C4-2B (cell line): ENCODE data around the gene CYP27A1.

ENCODE experiments used
- H3K27ac ChIP-seq: fragments of 450-650 bp; 2 replicates; pipeline ENCODE4 v1.5.1; 2017
- CTCF ChIP-seq: fragments of 450-650 bp; conservative IDR thresholded peaks from 2 replicates; pipeline ENCODE4 v1.5.1; 2017; ENCODE audit warnings: mild to moderate bottlenecking
- ZFX ChIP-seq: fragments of 450-650 bp; IDR thresholded peaks from 2 replicates; pipeline ENCODE4 v1.6.1; 2017

Gene CYP27A1

GRCh38 chr2:218812861-218813260 lies 30.9 kb downstream of the CYP27A1 start:
- no peak for TF ChIP-seq CTCF
- no peak for TF ChIP-seq ZFX
- no peak overlapping the region for H3K27ac ChIP-seq

GRCh38 chr2:218813771-218814460 lies 32.0 kb downstream of the CYP27A1 start:
- no peak overlapping the region for H3K27ac ChIP-seq
- TF ChIP-seq ZFX (no peak), CTCF (no peak)

GRCh38 chr2:218814540-218815243 lies 32.7 kb downstream of the CYP27A1 start:
- no peak for TF ChIP-seq CTCF
- TF ChIP-seq ZFX: no peak

GRCh38 chr2:218815244-218815637 lies 33.3 kb downstream of the CYP27A1 start:
- no peak for TF ChIP-seq ZFX
- TF ChIP-seq CTCF: no peak
- no peak overlapping the region for H3K27ac ChIP-seq

More at GRCh38 chr2:218814540-218815243, 32.7 kb downstream of the CYP27A1 start:
- no peak overlapping the region for H3K27ac ChIP-seq

- no peak overlapping the region for H3K27ac ChIP-seq
Observed at GRCh38 chr2:218815649-218816048, 33.7 kb downstream of the CYP27A1 start.

GRCh38 chr2:218816561-218817011 lies 34.6 kb downstream of the CYP27A1 start:
- TF ChIP-seq ZFX (no peak), CTCF (no peak)
- H3K27ac ChIP-seq: no peak overlapping the region

More at GRCh38 chr2:218815649-218816048, 33.7 kb downstream of the CYP27A1 start:
- TF ChIP-seq CTCF (no peak), ZFX (no peak)

- H3K27ac ChIP-seq: no peak overlapping the region
- TF ChIP-seq CTCF (no peak), ZFX (no peak)
Observed at GRCh38 chr2:218819093-218819492, 37.1 kb downstream of the CYP27A1 start.
